Activated naive CD8-positive, alpha-beta T cell (primary cell): ENCODE data around the gene CPTP.

Experiments used
- H3K27ac Mint-ChIP-seq: one replicate; pipeline ENCODE4 v1.8.0; 2021; ENCODE audit warnings: mixed read lengths
- H3K27me3 Mint-ChIP-seq: one replicate; pipeline ENCODE4 v1.8.0; 2021; ENCODE audit warnings: mixed read lengths
- H3K36me3 Mint-ChIP-seq: one replicate; pipeline ENCODE4 v1.8.0; 2021; ENCODE audit warnings: mixed read lengths
- H3K4me1 Mint-ChIP-seq: one replicate; pipeline ENCODE4 v1.8.0; 2021; ENCODE audit warnings: low read depth, mixed read lengths
- H3K4me3 Mint-ChIP-seq: one replicate; pipeline ENCODE4 v1.8.0; 2021; ENCODE audit warnings: mild to moderate bottlenecking, mixed read lengths
- H3K9me3 Mint-ChIP-seq: one replicate; pipeline ENCODE4 v1.8.0; 2021; ENCODE audit warnings: low read depth, mixed read lengths

Gene CPTP

GRCh38 chr1:1341549-1342021 is 17.0 kb downstream of the CPTP start:
- Mint-ChIP-seq H3K9me3 (no peaks in the 10 kb centered on the region), H3K27ac (no peak overlapping the region), H3K36me3 (no peaks in the 10 kb centered on the region), H3K27me3 (no peaks in the 10 kb centered on the region), H3K4me1 (peaks cover 4% of the 10 kb centered on the region), H3K4me3 (no peak overlapping the region)

DNA sequence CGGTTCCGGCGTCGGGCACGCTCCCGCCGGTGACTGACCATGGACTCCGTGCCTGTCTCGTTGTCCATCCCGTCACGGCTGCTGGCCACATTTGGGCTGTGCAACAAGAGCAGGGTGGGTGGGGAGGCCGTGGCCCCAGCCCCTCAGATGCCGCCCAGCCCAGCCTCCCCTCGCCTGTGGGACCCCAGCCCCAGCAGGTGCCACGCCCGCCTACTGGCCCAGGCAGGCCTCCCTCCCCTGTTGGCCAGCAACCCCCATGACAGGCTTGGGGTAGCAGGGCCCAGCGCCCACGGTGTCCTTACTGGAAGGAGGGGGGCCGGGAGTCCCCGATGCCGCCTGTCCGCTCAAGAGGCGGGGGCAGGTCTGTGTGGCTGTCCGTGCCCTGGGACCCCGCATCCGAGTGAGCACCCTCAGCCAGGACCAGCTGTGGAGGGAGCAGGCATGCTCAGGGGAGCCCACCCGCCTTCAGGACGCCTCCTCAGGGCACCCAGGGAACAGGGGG is 17.5 kb downstream of the CPTP start:
- Mint-ChIP-seq H3K27me3 (no peaks in the 10 kb centered on the region), H3K9me3 (no peaks in the 10 kb centered on the region), H3K4me1 (peaks cover 8% of the 10 kb centered on the region), H3K4me3 (no peak overlapping the region), H3K27ac (no peak overlapping the region), H3K36me3 (no peaks in the 10 kb centered on the region)

GRCh38 chr1:1342584-1343115 is 18.0 kb downstream of the CPTP start:
- Mint-ChIP-seq H3K4me1 (peaks cover 12% of the 10 kb centered on the region), H3K27ac (no peak overlapping the region), H3K27me3 (no peaks in the 10 kb centered on the region), H3K9me3 (no peaks in the 10 kb centered on the region), H3K4me3 (no peak overlapping the region), H3K36me3 (no peaks in the 10 kb centered on the region)

- no peaks in the 10 kb centered on the region for H3K27me3 Mint-ChIP-seq
- no peaks in the 10 kb centered on the region for H3K36me3 Mint-ChIP-seq
- peaks cover 12% of the 10 kb centered on the region for H3K4me1 Mint-ChIP-seq
- H3K4me3 Mint-ChIP-seq = no peak overlapping the region
- no peak overlapping the region for H3K27ac Mint-ChIP-seq
- H3K9me3 Mint-ChIP-seq = no peaks in the 10 kb centered on the region
These were observed 19.3 kb downstream of the CPTP start for GRCh38 chr1:1343811-1344421.

DNA sequence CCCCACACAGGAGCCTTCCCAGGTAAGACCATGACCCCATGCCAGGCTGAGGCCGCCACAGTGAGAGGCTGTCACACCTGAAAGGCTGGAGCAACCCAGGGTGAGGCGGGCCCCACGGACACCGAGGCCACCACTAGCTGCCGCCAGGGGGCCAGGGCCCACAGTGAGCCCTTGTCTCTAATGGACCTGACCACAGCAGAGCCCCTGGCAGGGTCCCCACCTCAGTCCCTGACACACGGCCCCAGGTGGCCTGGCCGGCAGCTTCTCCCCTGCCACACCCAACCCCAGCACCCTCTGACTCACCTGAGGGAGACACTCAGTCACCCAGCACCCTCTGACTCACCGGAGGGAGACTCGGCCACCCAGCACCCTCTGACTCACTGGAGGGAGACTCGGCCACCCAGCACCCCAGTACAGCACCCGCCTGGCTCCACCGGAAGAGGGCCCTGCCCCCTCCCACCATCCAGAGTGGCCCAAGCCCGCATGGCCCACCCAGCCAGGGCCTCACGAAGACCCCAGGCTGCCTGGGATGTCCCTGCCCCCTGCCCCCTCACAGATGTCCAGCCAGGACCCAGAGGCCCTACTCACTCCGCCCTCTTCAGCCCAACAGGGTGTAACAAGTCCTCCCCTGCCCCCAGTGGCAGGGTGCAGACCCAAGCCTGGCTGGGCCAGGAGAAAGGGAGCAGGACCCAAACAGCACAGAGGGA is 20.2 kb downstream of the CPTP start:
- no peak overlapping the region for H3K27ac Mint-ChIP-seq
- no peak overlapping the region for H3K4me3 Mint-ChIP-seq
- H3K9me3 Mint-ChIP-seq = no peaks in the 10 kb centered on the region

GRCh38 chr1:1345384-1345783 is 20.8 kb downstream of the CPTP start:
- Mint-ChIP-seq H3K27ac (no peak overlapping the region), H3K4me1 (peaks cover 12% of the 10 kb centered on the region), H3K9me3 (no peaks in the 10 kb centered on the region), H3K36me3 (no peaks in the 10 kb centered on the region), H3K4me3 (no peak overlapping the region), H3K27me3 (no peaks in the 10 kb centered on the region)

More for the DNA sequence above, 20.2 kb downstream of the CPTP start:
- Mint-ChIP-seq H3K4me1 (peaks cover 12% of the 10 kb centered on the region), H3K27me3 (no peaks in the 10 kb centered on the region), H3K36me3 (no peaks in the 10 kb centered on the region)

GRCh38 chr1:1345860-1346500 is 21.4 kb downstream of the CPTP start:
- H3K9me3 Mint-ChIP-seq = no peaks in the 10 kb centered on the region
- H3K27me3 Mint-ChIP-seq = no peaks in the 10 kb centered on the region
- H3K36me3 Mint-ChIP-seq = no peaks in the 10 kb centered on the region
- H3K27ac Mint-ChIP-seq = no peak overlapping the region
- H3K4me1 Mint-ChIP-seq = peaks cover 12% of the 10 kb centered on the region
- H3K4me3 Mint-ChIP-seq = no peak overlapping the region

DNA sequence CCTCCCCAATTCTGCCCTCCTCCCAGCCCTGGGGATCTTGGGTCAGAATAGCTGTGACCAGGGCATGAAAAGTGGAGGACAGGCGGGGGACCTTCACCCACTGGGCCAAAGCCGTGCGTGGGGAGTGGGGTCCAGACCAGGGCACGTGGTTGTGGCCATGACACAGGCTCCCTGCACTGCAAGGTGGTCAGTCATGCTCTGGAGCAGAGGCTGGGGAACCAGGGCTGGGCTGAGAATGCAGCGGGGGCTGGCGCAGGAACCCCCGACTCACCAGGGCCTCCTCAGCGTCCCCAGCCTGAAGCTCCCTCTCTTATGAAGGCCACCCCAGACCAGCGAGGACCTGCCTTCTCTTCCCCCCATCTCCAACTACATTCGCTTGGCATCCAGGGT is 21.9 kb downstream of the CPTP start:
- H3K27me3 Mint-ChIP-seq = no peaks in the 10 kb centered on the region
- no peaks in the 10 kb centered on the region for H3K36me3 Mint-ChIP-seq
- peaks cover 10% of the 10 kb centered on the region for H3K4me1 Mint-ChIP-seq
- no peak overlapping the region for H3K27ac Mint-ChIP-seq
- no peaks in the 10 kb centered on the region for H3K9me3 Mint-ChIP-seq
- peak overlapping the region; percentile 79 for H3K4me3 Mint-ChIP-seq

GRCh38 chr1:1347026-1347595 is 22.5 kb downstream of the CPTP start:
- H3K36me3 Mint-ChIP-seq = no peaks in the 10 kb centered on the region
- no peak overlapping the region for H3K27ac Mint-ChIP-seq
- H3K27me3 Mint-ChIP-seq = no peaks in the 10 kb centered on the region
- H3K9me3 Mint-ChIP-seq = no peaks in the 10 kb centered on the region
- H3K4me3 Mint-ChIP-seq = peak overlapping the region; percentile 79
- H3K4me1 Mint-ChIP-seq = peaks cover 10% of the 10 kb centered on the region

GRCh38 chr1:1347663-1348419 is 23.2 kb downstream of the CPTP start:
- peaks cover 16% of the 10 kb centered on the region for H3K4me1 Mint-ChIP-seq
- no peaks in the 10 kb centered on the region for H3K9me3 Mint-ChIP-seq
- peaks cover 2% of the 10 kb centered on the region for H3K27me3 Mint-ChIP-seq
- peak overlapping the region; percentile 79 for H3K4me3 Mint-ChIP-seq
- no peaks in the 10 kb centered on the region for H3K36me3 Mint-ChIP-seq
- H3K27ac Mint-ChIP-seq = no peak overlapping the region

DNA sequence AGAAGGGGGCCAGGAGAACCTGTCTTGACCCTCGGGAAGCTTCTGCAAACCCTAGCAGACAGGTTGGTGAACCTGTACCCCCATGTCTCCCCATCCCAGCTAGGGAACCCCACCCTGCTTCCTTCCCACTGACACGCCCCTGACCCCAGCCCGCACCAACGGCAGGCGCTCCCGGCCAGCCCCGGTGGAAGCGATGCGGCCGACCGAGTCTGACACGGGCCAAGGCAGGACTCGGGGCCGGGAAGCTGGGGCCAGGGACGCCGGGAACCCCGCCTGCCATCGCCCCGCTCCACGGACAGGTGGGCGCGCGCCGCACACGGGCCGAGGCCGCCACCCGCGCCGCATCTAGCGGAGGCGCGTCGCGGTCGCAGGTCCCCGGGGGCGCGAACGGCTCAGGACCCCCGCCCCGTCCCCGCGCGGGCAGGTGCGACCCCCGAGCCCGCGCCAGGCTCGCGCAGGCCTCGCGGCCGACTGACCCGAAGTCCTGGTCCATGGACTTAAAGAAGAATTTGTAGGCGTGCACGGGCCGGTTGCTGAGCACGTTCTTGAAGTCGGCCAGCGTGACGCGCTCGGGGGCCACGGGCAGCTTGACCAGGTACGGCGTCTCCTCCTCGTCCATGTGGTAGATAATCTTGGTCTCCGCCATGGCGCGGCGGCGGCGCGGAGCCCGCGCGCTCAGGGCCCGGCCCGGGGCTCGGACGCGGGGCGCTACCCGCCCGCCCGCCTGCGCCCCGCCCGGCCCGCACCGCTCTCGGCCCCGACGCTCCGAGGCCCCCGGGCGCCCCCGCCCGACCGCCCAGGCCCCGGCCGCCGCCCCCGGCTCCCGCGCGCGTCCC is 24.0 kb downstream of the CPTP start:
- Mint-ChIP-seq H3K27ac (no peak overlapping the region), H3K36me3 (no peaks in the 10 kb centered on the region), H3K4me1 (peaks cover 17% of the 10 kb centered on the region), H3K27me3 (peaks cover 2% of the 10 kb centered on the region), H3K4me3 (peak overlapping the region; percentile 79), H3K9me3 (no peaks in the 10 kb centered on the region)

DNA sequence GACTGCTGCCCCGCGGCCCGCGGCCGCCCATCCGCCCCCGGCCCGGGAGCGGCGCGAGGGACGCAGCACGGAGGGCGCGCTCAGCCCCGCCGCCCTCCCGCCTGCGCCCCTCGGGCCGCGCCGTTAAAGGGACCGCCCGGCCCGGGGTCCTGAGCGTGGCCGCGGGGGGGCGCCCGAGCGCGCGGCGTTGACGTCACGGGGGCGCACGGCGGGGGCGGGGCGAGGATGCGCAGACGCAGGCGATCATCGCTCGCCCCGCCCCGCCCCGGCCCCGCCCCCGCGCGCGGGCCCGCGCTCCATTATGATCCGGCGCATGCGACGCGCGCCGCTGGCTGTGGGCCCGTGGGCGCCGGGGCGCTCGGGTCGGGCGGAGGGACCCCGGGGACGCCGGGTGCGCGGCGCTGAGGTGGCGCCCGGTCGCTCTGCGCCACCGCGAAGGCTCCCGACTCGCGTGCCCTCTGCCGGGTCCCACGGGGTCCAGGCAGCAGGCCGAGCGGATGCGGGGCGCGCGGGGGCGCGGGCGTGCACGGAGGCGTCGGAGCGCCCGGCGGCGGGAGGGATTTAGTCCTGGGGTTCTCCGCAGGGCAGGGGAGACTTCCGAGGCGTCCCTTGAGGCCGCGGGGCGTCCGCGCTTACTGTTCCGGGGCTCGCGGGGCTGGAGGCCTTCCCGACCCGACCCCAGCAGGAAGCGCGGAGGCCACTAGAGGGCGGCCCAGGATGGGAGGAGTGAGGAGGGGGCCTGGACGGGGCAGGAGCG is 24.8 kb downstream of the CPTP start, which contains the start of gene DVL1:
TSS of gene DVL1 (minus strand) at position 163 of the 757 bp plus-strand sequence. CDS start 353 bp downstream, outside the sequence.
- Mint-ChIP-seq H3K9me3 (no peaks in the 10 kb centered on the region), H3K27me3 (peaks cover 2% of the 10 kb centered on the region), H3K27ac (no peak within 1 kb of the TSS), H3K4me1 (peaks cover 17% of the 10 kb centered on the region), H3K4me3 (peak within 1 kb of the TSS; percentile 79), H3K36me3 (no peaks in the 10 kb centered on the region)
